DOHH2 (cell line): Measurements from ENCODE around the gene SH3RF3.
"Not testable (repeated sequence)": the region's sequence is repeated elsewhere in the genome, so short reads cannot be mapped to it uniquely, and the experiment has no call there.

Source experiments
- H3F3A ChIP-seq: fragments of 200-600 bp; sonication (generic), shearing (Covaris generic); 2 replicates; pipeline ENCODE4 v1.6.0; 2016; ENCODE audit warnings: antibody characterized with exemption, mild to moderate bottlenecking; ENCODE audit not compliant: control insufficient read depth, insufficient read depth
- H3K27ac ChIP-seq: fragments of 200-600 bp; sonication (generic); 2 replicates; pipeline ENCODE4 v1.5.1; 2014; ENCODE audit warnings: low read depth, mild to moderate bottlenecking, low read length, moderate library complexity
- H3K27me3 ChIP-seq: fragments of 200-600 bp; sonication (generic); 2 replicates; pipeline ENCODE4 v1.6.1; 2014; ENCODE audit warnings: mild to moderate bottlenecking, low read length, mixed read lengths; ENCODE audit not compliant: control insufficient read depth
- H3K36me3 ChIP-seq: fragments of 200-600 bp; sonication (generic); 2 replicates; pipeline ENCODE4 v1.6.1; 2014; ENCODE audit warnings: mild to moderate bottlenecking, low read length, moderate library complexity, mixed read lengths; ENCODE audit not compliant: control insufficient read depth
- H3K4me1 ChIP-seq: fragments of 200-600 bp; sonication (generic); 2 replicates; pipeline ENCODE4 v1.6.1; 2014; ENCODE audit warnings: mild to moderate bottlenecking, low read length, mixed read lengths; ENCODE audit not compliant: control insufficient read depth
- H3K4me2 ChIP-seq: fragments of 200-600 bp; sonication (generic); 2 replicates; pipeline ENCODE4 v1.6.0; 2014; ENCODE audit warnings: mild to moderate bottlenecking, low read length, moderate library complexity
- H3K4me3 ChIP-seq: fragments of 200-600 bp; sonication (generic); 2 replicates; pipeline ENCODE4 v1.5.1; 2014; ENCODE audit warnings: mild to moderate bottlenecking, low read length, mixed read lengths
- H3K79me2 ChIP-seq: fragments of 200-600 bp; sonication (generic); 2 replicates; pipeline ENCODE4 v1.6.1; 2014; ENCODE audit warnings: mild to moderate bottlenecking, low read length, mixed read lengths; ENCODE audit not compliant: control insufficient read depth
- H3K9me2 ChIP-seq: fragments of 200-600 bp; sonication (generic); replicated peaks from 2 replicates; pipeline ENCODE4 v1.6.1; 2014; ENCODE audit warnings: mild to moderate bottlenecking, low read length, mixed read lengths; ENCODE audit not compliant: control insufficient read depth
- H3K9me3 ChIP-seq: fragments of 200-600 bp; sonication (generic); 2 replicates; pipeline ENCODE4 v1.6.1; 2014; ENCODE audit warnings: antibody characterized with exemption, low read length, mixed read lengths; ENCODE audit not compliant: control insufficient read depth, insufficient read depth
- H4K20me1 ChIP-seq: fragments of 200-600 bp; sonication (generic); 2 replicates; pipeline ENCODE4 v1.6.0; 2014; ENCODE audit warnings: low read depth, mild to moderate bottlenecking, antibody characterized with exemption, low read length, moderate library complexity; ENCODE audit not compliant: control insufficient read depth, insufficient read depth
- EZH2phosphoT487 ChIP-seq: fragments of 200-600 bp; sonication (generic); IDR thresholded peaks from 2 replicates; pipeline ENCODE4 v1.6.1; 2017; ENCODE audit warnings: borderline replicate concordance, mild to moderate bottlenecking, antibody characterized with exemption, low read length, moderate library complexity, mixed read lengths
- TF ChIP-seq, protein P1 (sequence below): fragments of 200-600 bp; sonication (generic); IDR thresholded peaks from one replicate; pipeline ENCODE4 v1.5.1; 2014; ENCODE audit warnings: antibody characterized with exemption, mild to moderate bottlenecking, low read depth, low read length; ENCODE audit not compliant: poor library complexity, severe bottlenecking

SH3RF3 gene

DNA sequence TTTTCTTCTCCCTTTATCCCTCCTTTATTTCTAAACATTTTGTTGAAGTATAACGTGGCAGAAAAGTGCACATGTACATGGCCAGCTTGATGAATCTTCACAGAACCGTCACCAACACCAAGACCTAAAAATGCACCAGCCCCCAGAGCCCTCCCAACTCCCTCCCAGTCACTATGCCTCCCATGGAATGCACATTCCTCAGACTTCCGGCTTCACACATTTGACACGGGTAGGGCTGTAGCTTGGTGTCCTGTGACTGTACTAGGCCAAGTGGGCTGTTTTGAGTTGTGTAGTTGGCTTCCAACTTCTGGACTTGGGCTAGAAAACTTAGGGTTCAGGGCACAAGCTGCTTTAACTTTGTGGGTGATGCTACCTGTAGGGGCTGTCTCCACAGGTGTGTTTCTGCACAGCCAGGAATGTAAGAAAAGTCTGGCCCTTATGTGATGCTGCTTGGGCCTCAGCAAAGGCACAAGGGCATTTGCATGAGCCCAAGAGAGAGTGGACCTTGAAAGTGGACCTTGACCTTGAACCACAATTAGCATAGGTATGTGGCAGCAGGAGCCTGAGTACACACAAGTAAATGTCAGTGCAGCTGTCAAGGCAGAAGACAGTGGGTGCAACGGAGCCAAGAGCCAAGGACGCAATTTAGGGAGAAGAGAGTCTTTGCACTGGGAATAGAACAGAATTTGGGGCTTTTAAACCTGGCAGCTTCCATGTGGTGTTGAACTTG, 406.4 kb downstream of the SH3RF3 start:
- H3K79me2 ChIP-seq = no peaks in the 10 kb centered on the region
- TF ChIP-seq, protein P1, sequence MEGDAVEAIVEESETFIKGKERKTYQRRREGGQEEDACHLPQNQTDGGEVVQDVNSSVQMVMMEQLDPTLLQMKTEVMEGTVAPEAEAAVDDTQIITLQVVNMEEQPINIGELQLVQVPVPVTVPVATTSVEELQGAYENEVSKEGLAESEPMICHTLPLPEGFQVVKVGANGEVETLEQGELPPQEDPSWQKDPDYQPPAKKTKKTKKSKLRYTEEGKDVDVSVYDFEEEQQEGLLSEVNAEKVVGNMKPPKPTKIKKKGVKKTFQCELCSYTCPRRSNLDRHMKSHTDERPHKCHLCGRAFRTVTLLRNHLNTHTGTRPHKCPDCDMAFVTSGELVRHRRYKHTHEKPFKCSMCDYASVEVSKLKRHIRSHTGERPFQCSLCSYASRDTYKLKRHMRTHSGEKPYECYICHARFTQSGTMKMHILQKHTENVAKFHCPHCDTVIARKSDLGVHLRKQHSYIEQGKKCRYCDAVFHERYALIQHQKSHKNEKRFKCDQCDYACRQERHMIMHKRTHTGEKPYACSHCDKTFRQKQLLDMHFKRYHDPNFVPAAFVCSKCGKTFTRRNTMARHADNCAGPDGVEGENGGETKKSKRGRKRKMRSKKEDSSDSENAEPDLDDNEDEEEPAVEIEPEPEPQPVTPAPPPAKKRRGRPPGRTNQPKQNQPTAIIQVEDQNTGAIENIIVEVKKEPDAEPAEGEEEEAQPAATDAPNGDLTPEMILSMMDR = no peak
- TF ChIP-seq EZH2phosphoT487 = no peak
- H3F3A ChIP-seq = no peaks in the 10 kb centered on the region
- no peaks in the 10 kb centered on the region for H3K9me2 ChIP-seq
- no peaks in the 10 kb centered on the region for H3K4me1 ChIP-seq
- no peaks in the 10 kb centered on the region for H3K9me3 ChIP-seq
- no peak overlapping the region for H3K4me2 ChIP-seq
- no peaks in the 10 kb centered on the region for H4K20me1 ChIP-seq
- H3K36me3 ChIP-seq = no peaks in the 10 kb centered on the region
- no peaks in the 10 kb centered on the region for H3K27me3 ChIP-seq
- no peak overlapping the region for H3K4me3 ChIP-seq
- H3K27ac ChIP-seq = no peak overlapping the region

DNA sequence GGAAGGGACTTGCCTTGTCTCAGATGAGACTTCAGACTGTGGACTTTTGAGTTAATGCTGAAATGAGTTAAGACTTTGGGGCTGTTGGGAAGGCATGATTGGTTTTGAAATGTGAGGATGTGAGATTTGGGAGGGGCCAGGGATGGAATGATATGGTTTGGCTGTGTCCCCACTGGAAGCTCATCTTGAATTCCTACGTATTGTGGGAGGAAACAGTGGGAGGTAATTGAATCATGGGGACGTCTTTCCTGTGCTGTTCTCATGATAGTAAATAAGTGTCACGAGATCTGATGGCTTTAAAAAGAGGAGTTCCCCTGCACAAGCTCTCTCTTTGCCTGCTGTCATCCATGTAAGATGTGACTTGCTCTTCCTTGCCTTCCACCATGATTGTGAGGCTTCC, 407.6 kb downstream of the SH3RF3 start:
- not testable (repeated sequence) for H4K20me1 ChIP-seq, H3K79me2 ChIP-seq, H3K4me1 ChIP-seq, H3K27ac ChIP-seq, H3K27me3 ChIP-seq, H3K9me3 ChIP-seq, H3K9me2 ChIP-seq, H3F3A ChIP-seq, H3K36me3 ChIP-seq, H3K4me3 ChIP-seq, H3K4me2 ChIP-seq

DNA sequence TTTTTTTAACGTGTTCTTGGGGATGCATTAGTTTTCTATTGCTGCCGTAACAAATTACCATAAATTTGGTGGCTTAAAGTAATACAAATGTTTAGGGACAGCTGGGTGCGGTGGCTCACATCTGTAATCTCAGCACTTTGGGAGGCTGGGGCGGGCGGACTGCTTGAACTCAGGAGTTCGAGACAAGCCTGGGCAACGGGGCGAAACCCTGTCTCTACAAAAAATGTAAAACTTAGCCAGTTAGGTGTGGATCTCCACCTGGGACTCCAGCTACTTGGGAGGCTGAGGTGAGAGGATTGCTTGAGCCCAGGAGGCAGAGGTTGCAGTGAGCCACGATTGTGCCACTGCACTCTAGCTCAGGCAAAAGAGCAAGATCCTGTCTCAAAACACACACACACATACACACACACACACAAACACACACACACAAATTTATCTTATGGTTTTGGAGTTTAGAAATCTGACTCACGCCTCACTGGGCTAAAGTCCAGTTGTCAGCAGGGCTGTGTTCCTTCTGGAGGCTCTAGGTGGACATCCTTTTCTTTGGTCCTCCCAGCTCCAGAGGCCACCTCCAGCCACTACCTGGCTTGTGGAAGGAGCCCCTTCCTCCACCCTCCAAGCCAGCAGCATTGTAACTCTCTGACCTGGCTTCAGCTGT, 408.7 kb downstream of the SH3RF3 start:
- H3K27ac ChIP-seq = no peak overlapping the region
- H3K27me3 ChIP-seq = no peaks in the 10 kb centered on the region
- H3K9me3 ChIP-seq = no peaks in the 10 kb centered on the region
- no peaks in the 10 kb centered on the region for H4K20me1 ChIP-seq
- H3K79me2 ChIP-seq = no peaks in the 10 kb centered on the region
- no peaks in the 10 kb centered on the region for H3K4me1 ChIP-seq
- no peaks in the 10 kb centered on the region for H3K9me2 ChIP-seq
- H3K36me3 ChIP-seq = no peaks in the 10 kb centered on the region
- no peak overlapping the region for H3K4me2 ChIP-seq
- TF ChIP-seq, protein P1 = no peak
- no peaks in the 10 kb centered on the region for H3F3A ChIP-seq
- no peak overlapping the region for H3K4me3 ChIP-seq

DNA sequence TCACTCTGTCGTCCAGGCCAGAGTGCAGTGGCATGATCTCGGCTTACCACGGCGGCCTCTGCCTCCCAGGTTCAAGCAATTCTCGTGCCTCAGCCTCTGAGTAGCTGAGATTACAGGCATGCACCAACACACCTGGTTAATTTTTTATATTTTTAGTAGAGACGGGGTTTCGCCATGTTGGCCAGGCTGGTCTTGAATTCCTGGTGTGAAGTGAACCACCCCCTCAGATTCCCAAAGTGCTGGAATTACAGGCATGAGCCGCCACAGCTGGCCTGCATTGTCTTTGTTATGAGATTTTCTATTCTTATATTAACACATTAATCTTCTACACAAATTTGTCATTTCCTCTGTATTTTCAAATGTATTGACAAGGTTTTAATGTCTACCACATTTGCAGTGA, 409.5 kb downstream of the SH3RF3 start:
- Histone ChIP-seq H3K9me3 (no peaks in the 10 kb centered on the region), H3K27ac (no peak overlapping the region), H3K36me3 (no peaks in the 10 kb centered on the region), H3K27me3 (no peaks in the 10 kb centered on the region), H3F3A (no peaks in the 10 kb centered on the region), H3K4me1 (no peaks in the 10 kb centered on the region), H4K20me1 (no peaks in the 10 kb centered on the region), H3K4me3 (no peak overlapping the region), H3K4me2 (no peak overlapping the region), H3K79me2 (no peaks in the 10 kb centered on the region), H3K9me2 (no peaks in the 10 kb centered on the region)
- TF ChIP-seq, protein P1 = no peak
- TF ChIP-seq EZH2phosphoT487 = no peak
